Measurements from ENCODE around the gene CDH4.

DNA sequence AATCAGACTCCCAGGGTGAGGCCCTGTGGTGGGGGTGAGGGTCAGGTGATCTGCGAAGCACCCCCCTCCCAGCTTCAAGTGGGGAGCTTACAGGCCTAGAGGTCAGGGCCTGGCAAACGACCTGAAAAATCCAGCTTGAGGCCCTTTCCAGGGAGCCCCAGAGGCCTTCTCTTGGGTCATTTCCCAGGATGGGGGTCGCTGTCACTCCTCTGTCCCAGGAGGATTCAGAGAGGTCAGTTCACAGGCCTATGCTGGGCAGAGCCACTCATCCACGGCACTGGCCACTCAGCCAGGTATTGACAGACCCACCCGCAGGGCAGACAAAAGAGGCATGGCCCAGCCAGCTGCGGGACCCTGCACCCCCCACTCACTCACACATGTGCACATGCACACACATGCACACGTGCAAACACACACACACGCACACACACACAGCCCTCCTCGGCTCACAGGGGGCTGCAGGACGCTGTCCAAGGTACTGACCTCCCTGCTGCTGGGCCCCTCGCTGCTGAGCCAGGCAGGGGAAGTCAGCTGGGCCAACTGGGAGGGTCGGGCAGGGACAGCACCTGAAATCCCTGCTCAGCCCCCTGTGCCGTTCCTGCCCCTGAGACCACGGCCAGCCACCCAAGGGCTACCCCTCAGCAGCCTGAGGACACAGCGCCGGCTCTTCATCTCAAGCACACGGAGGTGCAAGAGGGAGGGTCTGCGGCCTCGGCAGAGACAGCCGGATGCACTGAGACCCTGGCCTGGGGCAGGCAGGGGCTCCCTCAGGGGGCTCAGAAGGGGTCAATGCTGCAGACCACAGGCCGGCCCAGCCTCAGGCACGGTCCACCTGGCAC lies 699.9 kb downstream of the CDH4 start:
- no peak for TF ChIP-seq POLR2A (IDR thresholded peaks at IDR 0.05)
- TF ChIP-seq CTCF (IDR thresholded peaks at IDR 0.05): no peak
- TF ChIP-seq EP300 (IDR thresholded peaks at IDR 0.05): no peak
- TF ChIP-seq POLR2AphosphoS5 (IDR thresholded peaks at IDR 0.05): no peak
